ENCODE results near the gene DPM1.

- TF ChIP-seq CTCF (IDR thresholded peaks at IDR 0.05; ENCODE audit: extremely low read depth in 1 of 2, insufficient read depth in 1 of 2, low read depth in 1 of 2, low read length in 2 of 2) (no peak), MAX (IDR thresholded peaks at IDR 0.05; ENCODE audit: insufficient read depth, insufficient read length) (no peak), POLR2A (IDR thresholded peaks at IDR 0.05; ENCODE audit: low read depth, low read length) (no peak), POLR2AphosphoS5 (IDR thresholded peaks at IDR 0.05; ENCODE audit: insufficient read depth, low read depth, low read length) (no peak), FOS (IDR thresholded peaks at IDR 0.05; ENCODE audit: borderline replicate concordance, insufficient read depth, low read length) (no peak)
Measured at GRCh38 chr20:50982363-50982762, 24.0 kb upstream of the DPM1 start.
